GM10248 (cell line): ENCODE measurements around the gene FAM83B.

ENCODE experiments used
- CTCF ChIA-PET: fragments of 300-600 bp; sonication (Branson Sonifier 250); formaldehyde crosslinking; extraction: SDS; loops from one replicate; lab custom pipeline; 2021; ENCODE audit warnings: antibody characterized with exemption; lab: Yijun Ruan, JAX
- POLR2A ChIA-PET: fragments of 350-650 bp; sonication (Branson Sonifier 250); formaldehyde crosslinking; extraction: SDS; loops from one replicate; lab custom pipeline; 2020; ENCODE audit warnings: antibody characterized with exemption; lab: Yijun Ruan, JAX
- DNase-seq: peaks from one replicate; pipeline ENCODE4 v3.0.0; 2012; ENCODE audit errors: extremely low spot score
- TF ChIP-seq, protein P1 (sequence below): IDR thresholded peaks from 2 replicates; pipeline ENCODE4 v1.5.1; 2012; ENCODE audit warnings: mild to moderate bottlenecking, low read depth; ENCODE audit errors: extremely low read depth, missing control alignments, control extremely low read depth

FAM83B gene

DNA sequence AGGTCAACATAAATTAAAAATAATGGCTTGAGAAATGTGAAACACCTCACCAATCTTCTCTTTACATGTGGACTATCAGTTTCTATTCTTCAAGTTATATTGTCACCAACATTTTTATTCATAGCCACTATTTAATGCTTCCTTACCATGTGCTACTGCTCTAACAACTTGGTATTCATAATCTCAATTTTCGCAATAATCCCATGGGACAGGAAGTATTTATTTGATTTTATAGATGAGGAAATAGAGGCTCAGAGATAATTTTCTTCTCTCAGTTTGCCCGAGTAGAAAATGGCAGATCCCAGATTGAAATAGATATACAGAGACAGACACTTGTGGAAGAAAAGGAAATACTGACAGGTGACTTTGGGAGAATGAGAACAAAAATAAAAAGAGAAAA, 66.6 kb downstream of the FAM83B start:
- DNase-seq, result no peak
- POLR2A ChIA-PET, result no interaction called here
- CTCF ChIA-PET, result no interaction called here
- TF ChIP-seq, protein P1, sequence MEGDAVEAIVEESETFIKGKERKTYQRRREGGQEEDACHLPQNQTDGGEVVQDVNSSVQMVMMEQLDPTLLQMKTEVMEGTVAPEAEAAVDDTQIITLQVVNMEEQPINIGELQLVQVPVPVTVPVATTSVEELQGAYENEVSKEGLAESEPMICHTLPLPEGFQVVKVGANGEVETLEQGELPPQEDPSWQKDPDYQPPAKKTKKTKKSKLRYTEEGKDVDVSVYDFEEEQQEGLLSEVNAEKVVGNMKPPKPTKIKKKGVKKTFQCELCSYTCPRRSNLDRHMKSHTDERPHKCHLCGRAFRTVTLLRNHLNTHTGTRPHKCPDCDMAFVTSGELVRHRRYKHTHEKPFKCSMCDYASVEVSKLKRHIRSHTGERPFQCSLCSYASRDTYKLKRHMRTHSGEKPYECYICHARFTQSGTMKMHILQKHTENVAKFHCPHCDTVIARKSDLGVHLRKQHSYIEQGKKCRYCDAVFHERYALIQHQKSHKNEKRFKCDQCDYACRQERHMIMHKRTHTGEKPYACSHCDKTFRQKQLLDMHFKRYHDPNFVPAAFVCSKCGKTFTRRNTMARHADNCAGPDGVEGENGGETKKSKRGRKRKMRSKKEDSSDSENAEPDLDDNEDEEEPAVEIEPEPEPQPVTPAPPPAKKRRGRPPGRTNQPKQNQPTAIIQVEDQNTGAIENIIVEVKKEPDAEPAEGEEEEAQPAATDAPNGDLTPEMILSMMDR, result no peak

DNA sequence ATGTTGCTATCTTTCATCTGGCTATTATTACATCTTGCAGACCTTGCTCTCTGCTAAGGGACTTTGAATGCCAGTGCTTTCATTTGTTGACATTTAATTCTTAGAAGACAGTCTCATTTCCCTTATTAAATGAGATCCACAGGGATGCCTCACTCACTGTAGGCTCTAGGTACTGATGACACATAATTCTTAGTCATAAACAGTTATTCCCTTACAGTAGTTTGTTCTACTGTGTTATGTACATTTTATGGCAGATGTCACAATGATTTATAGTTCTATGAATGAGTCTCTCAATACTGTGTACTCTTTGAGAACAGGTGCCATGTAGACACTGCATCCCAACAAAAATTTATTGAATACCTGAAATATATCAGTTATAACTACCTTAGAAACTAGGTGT, 70.3 kb downstream of the FAM83B start:
- POLR2A ChIA-PET, result no interaction called here
- TF ChIP-seq, protein P1, result no peak
- CTCF ChIA-PET, result interaction anchor here (1.2 kb wide), 1 partner anchor 9 kb away, joined by 3 read pairs; no protein-coding TSS in a partner anchor
- DNase-seq, result no peak

DNA sequence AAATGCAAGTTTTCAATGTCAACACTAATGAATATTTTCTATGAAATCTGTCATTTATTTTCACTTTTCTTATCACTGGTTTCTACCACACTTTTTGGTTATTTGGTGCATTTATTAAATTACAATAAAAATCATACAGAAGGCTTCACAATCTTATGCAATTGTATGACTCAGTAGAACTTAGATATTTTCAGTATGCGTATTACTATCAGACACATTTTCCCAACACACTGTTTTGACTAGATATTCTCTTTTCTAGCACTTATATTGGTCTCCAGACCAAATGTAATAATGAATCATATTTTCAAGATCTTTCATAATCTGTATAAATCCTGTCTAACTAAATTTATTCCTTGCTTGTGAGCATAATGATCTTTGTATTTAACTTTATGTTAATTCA, 74.1 kb downstream of the FAM83B start:
- TF ChIP-seq, protein P1, result no peak
- DNase-seq, result no peak
- CTCF ChIA-PET, result no interaction called here
- POLR2A ChIA-PET, result no interaction called here

DNA sequence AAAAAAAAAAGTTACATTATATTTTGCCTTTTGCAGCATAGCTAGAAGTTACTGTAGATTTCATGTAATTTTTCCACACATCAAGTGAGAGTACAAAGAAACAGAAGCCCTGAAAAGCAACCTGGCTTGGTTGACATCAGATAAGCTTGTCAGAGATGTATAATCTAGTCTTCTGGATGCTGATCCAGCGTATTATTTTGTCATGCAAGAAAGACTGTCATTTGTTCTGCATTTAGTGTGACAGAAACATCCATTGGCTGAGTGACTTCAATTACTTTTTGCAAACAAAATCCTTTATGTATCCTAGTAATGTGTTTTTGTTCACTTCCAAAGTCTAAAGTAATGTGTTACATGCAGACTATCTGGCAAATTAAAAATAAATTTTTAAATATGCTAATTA, 75.3 kb downstream of the FAM83B start:
- ChIA-PET POLR2A (no interaction called here), CTCF (no interaction called here)
- TF ChIP-seq, protein P1, result no peak
- DNase-seq, result no peak

DNA sequence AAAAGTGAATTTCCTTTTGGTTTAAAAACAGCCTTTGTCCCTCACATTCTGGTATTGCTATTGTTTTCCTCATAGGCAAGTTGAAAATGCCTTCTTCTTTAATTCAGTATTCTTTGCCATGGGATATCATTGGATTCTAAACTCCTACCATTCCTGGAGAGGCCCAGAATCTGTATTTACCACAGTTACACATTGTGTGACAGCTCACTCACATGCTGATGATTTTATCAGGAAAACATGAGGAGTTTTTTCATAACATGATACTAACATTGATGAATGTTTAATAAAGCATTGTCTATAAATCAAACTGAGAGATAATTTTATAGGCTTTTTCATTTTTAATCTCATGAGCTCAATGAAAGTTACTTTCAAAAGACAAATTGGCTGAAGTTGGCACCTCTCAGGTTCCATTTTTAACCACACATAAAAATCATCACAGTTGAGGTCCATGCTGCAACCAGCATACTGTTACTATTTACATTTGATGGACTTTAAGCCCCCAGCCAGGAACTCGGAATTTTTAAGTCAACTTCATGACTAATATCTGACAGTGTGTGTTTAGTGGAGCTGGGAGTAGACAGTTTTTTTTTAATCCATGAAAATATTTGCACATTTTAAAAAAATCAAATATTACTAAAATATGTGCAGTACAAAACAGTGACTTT, 82.8 kb downstream of the FAM83B start:
- POLR2A ChIA-PET, result no interaction called here
- CTCF ChIA-PET, result no interaction called here
- TF ChIP-seq, protein P1, result no peak
- no peak for DNase-seq

DNA sequence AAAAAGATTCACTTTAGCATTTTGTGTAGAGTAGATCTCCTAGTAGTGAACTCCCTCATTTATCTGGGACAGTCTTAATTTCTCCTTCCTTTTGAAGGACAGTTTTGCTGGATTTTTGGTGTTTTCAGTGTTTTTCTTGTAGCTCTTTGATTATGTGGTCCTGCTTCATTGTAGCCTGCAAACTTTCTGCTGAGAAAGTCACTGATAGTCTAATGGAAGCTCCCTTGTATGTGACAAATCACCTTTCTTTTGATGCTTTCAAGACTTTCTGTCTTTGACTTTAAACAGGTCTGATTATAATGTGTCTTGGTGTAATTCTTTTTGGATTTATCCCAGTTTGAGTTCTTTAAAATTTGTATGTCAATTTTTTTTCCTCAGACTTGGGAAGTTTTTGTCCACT, 86.1 kb downstream of the FAM83B start:
- POLR2A ChIA-PET, result no interaction called here
- TF ChIP-seq, protein P1, result no peak
- CTCF ChIA-PET, result no interaction called here

DNA sequence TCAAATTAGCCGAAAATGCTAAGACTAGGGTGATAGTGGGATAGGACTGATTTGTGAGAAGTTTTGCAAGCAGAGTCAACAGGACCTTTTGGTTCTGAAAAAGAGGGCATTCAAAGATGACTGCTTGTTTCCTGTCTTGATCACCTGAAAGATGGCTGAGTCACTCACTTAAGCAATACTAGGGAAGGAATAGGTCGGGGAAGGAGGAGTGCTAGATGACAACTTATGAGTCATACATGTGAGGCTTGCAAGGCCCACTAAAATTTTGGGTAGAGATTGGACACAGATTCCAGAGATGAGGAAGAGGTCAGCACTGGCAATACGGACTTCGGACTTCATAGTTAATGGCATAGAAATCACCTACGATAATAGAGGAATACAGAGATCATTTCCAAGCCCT, 89.2 kb downstream of the FAM83B start:
- no peak for DNase-seq
- TF ChIP-seq, protein P1, result no peak
- CTCF ChIA-PET, result no interaction called here
- POLR2A ChIA-PET, result no interaction called here

More for the DNA sequence above, 86.1 kb downstream of the FAM83B start:
- no peak for DNase-seq
